GM06990 (cell line): ENCODE data around the gene DLX5.

ENCODE experiments used
- DNase-seq: peaks from one replicate; pipeline ENCODE4 v3.0.0-alpha.2; 2011; ENCODE audit not compliant: insufficient read length; ENCODE audit errors: extremely low read depth
- H3K27me3 ChIP-seq: replicated peaks from 2 replicates; pipeline ENCODE4 v1.6.0; 2011; ENCODE audit warnings: low read length; ENCODE audit not compliant: control insufficient read depth, insufficient read depth
- H3K36me3 ChIP-seq: 2 replicates; pipeline ENCODE4 v1.5.1; 2011; ENCODE audit warnings: low read length; ENCODE audit not compliant: control insufficient read depth, insufficient read depth
- H3K4me3 ChIP-seq: replicated peaks from 2 replicates; pipeline ENCODE4 v1.5.1; 2011; ENCODE audit warnings: low read depth, mild to moderate bottlenecking, control low read depth, low read length
- TF ChIP-seq, protein P1 (sequence below): IDR thresholded peaks from 2 replicates; pipeline ENCODE4 v1.5.1; 2011; ENCODE audit warnings: low read length, control low read depth, mild to moderate bottlenecking, inconsistent platforms; ENCODE audit not compliant: insufficient read depth, poor library complexity, severe bottlenecking

The DLX5 gene

GRCh38 chr7:96997512-96998032 is 27.1 kb downstream of the DLX5 start:
- peaks cover 2% of the 10 kb centered on the region; the same call in 1 of the 2 replicates for H3K27me3 ChIP-seq
- TF ChIP-seq, protein P1, sequence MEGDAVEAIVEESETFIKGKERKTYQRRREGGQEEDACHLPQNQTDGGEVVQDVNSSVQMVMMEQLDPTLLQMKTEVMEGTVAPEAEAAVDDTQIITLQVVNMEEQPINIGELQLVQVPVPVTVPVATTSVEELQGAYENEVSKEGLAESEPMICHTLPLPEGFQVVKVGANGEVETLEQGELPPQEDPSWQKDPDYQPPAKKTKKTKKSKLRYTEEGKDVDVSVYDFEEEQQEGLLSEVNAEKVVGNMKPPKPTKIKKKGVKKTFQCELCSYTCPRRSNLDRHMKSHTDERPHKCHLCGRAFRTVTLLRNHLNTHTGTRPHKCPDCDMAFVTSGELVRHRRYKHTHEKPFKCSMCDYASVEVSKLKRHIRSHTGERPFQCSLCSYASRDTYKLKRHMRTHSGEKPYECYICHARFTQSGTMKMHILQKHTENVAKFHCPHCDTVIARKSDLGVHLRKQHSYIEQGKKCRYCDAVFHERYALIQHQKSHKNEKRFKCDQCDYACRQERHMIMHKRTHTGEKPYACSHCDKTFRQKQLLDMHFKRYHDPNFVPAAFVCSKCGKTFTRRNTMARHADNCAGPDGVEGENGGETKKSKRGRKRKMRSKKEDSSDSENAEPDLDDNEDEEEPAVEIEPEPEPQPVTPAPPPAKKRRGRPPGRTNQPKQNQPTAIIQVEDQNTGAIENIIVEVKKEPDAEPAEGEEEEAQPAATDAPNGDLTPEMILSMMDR = no peak
- DNase-seq = no peak
- no peak overlapping the region for H3K4me3 ChIP-seq
- H3K36me3 ChIP-seq = no peaks in the 10 kb centered on the region

- TF ChIP-seq, protein P1 = no peak
- Histone ChIP-seq H3K4me3 (no peak overlapping the region), H3K27me3 (peaks cover 2% of the 10 kb centered on the region; the same call in 1 of the 2 replicates), H3K36me3 (no peaks in the 10 kb centered on the region)
- no peak for DNase-seq
These were observed 27.6 kb downstream of the DLX5 start for GRCh38 chr7:96996958-96997511.

- peaks cover 2% of the 10 kb centered on the region; the same call in 1 of the 2 replicates for H3K27me3 ChIP-seq
- TF ChIP-seq, protein P1 = no peak
- no peak overlapping the region for H3K4me3 ChIP-seq
- H3K36me3 ChIP-seq = no peaks in the 10 kb centered on the region
- DNase-seq = no peak
These were observed 28.3 kb downstream of the DLX5 start for GRCh38 chr7:96996111-96996957.

GRCh38 chr7:96995406-96996110 is 29.1 kb downstream of the DLX5 start:
- H3K27me3 ChIP-seq = peaks cover 2% of the 10 kb centered on the region; the same call in 1 of the 2 replicates
- H3K36me3 ChIP-seq = no peaks in the 10 kb centered on the region
- TF ChIP-seq, protein P1 = no peak
- H3K4me3 ChIP-seq = no peak overlapping the region
- no peak for DNase-seq

DNA sequence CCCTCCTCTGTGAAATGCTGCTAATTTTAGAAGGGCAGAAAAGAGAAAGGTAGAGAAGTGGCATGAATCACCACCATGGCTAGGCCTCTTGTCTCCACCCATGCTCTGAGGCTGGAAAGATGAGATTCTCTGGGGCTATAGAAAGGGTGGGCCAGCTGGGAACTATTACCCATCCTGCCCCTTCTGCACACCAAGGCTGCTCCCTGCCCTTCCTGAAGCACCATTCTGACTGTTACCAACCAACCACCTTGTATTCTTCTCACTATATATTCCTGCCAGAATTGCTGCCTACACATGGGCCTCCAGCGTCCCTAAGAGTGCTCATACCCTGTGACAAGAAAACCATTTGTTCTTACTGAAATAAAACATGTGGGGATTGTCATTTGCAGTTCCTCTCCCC is 30.7 kb downstream of the DLX5 start:
- TF ChIP-seq, protein P1 = no peak
- H3K36me3 ChIP-seq = no peaks in the 10 kb centered on the region
- no peak for DNase-seq
- no peak overlapping the region for H3K4me3 ChIP-seq
- H3K27me3 ChIP-seq = peaks cover 2% of the 10 kb centered on the region; the same call in 1 of the 2 replicates
